Mesothelial cell of epicardium (in vitro differentiated cells): ENCODE results near the gene GCM1. TPM values are rescaled to one million over a fixed set of nuclear protein-coding genes. Genes with fewer than 3 reads are reported as not detected.
A peak's percentile ranks its signal among the peaks of the same experiment; 100 is the strongest.

Experiments used
- DNase-seq, 2 experiments: peaks; one replicate each; pipeline ENCODE4 v3.0.0; 2021; ENCODE audit warnings: low spot score in 2 of 2; ENCODE audit not compliant: unreplicated experiment in 2 of 2
- H3K27ac Mint-ChIP-seq: 2 replicates; pipeline ENCODE4 v1.8.0; 2021; ENCODE audit warnings: mixed read lengths
- H3K27me3 Mint-ChIP-seq: 2 replicates; pipeline ENCODE4 v1.8.0; 2021; ENCODE audit warnings: low read depth, mixed read lengths
- H3K36me3 Mint-ChIP-seq: 2 replicates; pipeline ENCODE4 v1.8.0; 2021; ENCODE audit warnings: mixed read lengths
- H3K4me1 Mint-ChIP-seq: 2 replicates; pipeline ENCODE4 v1.8.0; 2021; ENCODE audit warnings: mixed read lengths
- H3K4me3 Mint-ChIP-seq: 2 replicates; pipeline ENCODE4 v1.8.0; 2021; ENCODE audit warnings: mild to moderate bottlenecking, moderate library complexity, mixed read lengths
- H3K9me3 Mint-ChIP-seq: 2 replicates; pipeline ENCODE4 v1.8.0; 2021; ENCODE audit warnings: mixed read lengths
- total RNA-seq: library from RNA; stranded (reverse); gene quantifications from 3 replicates; pipeline ENCODE4 v1.2.1, GENCODE V29; 2021
- TF ChIP-seq, protein P1 (sequence below): fragments of 200-600 bp; sonication (generic); IDR thresholded peaks from one replicate; pipeline ENCODE4 v1.5.0; 2021; ENCODE audit warnings: antibody characterized with exemption; ENCODE audit not compliant: unreplicated experiment

Gene GCM1, protein sequence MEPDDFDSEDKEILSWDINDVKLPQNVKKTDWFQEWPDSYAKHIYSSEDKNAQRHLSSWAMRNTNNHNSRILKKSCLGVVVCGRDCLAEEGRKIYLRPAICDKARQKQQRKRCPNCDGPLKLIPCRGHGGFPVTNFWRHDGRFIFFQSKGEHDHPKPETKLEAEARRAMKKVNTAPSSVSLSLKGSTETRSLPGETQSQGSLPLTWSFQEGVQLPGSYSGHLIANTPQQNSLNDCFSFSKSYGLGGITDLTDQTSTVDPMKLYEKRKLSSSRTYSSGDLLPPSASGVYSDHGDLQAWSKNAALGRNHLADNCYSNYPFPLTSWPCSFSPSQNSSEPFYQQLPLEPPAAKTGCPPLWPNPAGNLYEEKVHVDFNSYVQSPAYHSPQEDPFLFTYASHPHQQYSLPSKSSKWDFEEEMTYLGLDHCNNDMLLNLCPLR
- total RNA-seq, result not detected in 3 replicates

DNA sequence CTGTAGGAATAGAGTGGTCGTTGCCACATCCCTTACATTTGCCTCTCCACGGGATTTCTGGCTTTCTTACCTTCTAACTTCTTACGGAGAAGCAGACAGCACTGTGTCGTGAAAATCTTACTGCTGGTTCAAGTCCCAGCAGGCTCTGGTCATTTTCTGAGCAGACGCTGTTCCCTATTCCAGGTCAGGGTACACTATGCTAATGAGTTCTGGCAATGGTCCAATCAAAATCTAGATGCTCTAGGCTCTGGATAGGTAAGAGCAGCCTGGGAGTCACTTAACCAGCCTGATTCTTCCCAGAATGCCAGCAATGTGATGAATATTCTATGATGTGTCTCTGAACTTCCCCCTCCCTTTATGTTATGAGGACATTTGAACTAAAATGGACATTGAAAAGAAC is at the start of gene GCM1:
Gene GCM1, minus strand, starts transcription at position 158 of the 400 bp plus-strand sequence. CDS start 3,209 bp downstream, outside the sequence.
- TF ChIP-seq, protein P1, sequence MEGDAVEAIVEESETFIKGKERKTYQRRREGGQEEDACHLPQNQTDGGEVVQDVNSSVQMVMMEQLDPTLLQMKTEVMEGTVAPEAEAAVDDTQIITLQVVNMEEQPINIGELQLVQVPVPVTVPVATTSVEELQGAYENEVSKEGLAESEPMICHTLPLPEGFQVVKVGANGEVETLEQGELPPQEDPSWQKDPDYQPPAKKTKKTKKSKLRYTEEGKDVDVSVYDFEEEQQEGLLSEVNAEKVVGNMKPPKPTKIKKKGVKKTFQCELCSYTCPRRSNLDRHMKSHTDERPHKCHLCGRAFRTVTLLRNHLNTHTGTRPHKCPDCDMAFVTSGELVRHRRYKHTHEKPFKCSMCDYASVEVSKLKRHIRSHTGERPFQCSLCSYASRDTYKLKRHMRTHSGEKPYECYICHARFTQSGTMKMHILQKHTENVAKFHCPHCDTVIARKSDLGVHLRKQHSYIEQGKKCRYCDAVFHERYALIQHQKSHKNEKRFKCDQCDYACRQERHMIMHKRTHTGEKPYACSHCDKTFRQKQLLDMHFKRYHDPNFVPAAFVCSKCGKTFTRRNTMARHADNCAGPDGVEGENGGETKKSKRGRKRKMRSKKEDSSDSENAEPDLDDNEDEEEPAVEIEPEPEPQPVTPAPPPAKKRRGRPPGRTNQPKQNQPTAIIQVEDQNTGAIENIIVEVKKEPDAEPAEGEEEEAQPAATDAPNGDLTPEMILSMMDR, result no peak
- H3K4me1 Mint-ChIP-seq, result peaks cover 13% of the 10 kb centered on the region
- H3K9me3 Mint-ChIP-seq, result peaks cover 2% of the 10 kb centered on the region
- H3K36me3 Mint-ChIP-seq, result no peaks in the 10 kb centered on the region
- no peak within 1 kb of the TSS for H3K27ac Mint-ChIP-seq
- H3K27me3 Mint-ChIP-seq, result no peaks in the 10 kb centered on the region
- no peak within 1 kb of the TSS for H3K4me3 Mint-ChIP-seq
- DNase-seq, result no peak

- H3K36me3 Mint-ChIP-seq, result no peaks in the 10 kb centered on the region
- no peaks in the 10 kb centered on the region for H3K9me3 Mint-ChIP-seq
- TF ChIP-seq, protein P1, result no peak
- no peak for DNase-seq
- no peak overlapping the region for H3K4me3 Mint-ChIP-seq
- peaks cover 25% of the 10 kb centered on the region for H3K4me1 Mint-ChIP-seq
- no peak overlapping the region for H3K27ac Mint-ChIP-seq
- no peaks in the 10 kb centered on the region for H3K27me3 Mint-ChIP-seq
Observed at GRCh38 chr6:53197553-53197952, 48.9 kb upstream of the GCM1 start.

GRCh38 chr6:53195048-53195447 is 46.4 kb upstream of the GCM1 start:
- Mint-ChIP-seq H3K4me1 (peaks cover 31% of the 10 kb centered on the region), H3K9me3 (no peaks in the 10 kb centered on the region), H3K36me3 (no peaks in the 10 kb centered on the region), H3K27me3 (no peaks in the 10 kb centered on the region), H3K4me3 (no peak overlapping the region), H3K27ac (peak overlapping the region; percentile 94)
- TF ChIP-seq, protein P1, result no peak
- no peak for DNase-seq

- H3K9me3 Mint-ChIP-seq, result no peaks in the 10 kb centered on the region
- peak overlapping the region; percentile 78 for H3K27ac Mint-ChIP-seq
- DNase-seq, result no peak
- H3K27me3 Mint-ChIP-seq, result no peaks in the 10 kb centered on the region
- no peak overlapping the region for H3K4me3 Mint-ChIP-seq
- peaks cover 42% of the 10 kb centered on the region for H3K4me1 Mint-ChIP-seq
- TF ChIP-seq, protein P1, result no peak
- no peaks in the 10 kb centered on the region for H3K36me3 Mint-ChIP-seq
Observed at GRCh38 chr6:53192682-53193188, 44.1 kb upstream of the GCM1 start.

DNA sequence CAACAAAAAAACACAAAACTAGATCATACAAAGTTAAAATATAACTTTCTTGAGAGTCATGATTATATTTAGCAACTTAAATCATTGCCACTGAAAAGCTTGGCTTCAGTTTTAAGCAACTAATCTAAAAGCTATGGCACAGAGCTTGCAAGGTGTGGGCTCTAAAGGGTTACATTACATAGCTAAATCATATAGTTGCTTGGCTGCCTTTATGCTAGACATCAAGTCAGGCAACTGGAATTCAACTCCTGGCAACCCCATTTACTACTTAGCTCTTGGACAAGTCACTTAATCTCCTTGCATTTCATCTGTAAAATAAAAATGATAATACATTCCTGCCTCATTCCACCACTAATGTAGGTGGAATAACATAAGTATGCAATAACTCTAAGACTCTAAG is 40.9 kb upstream of the GCM1 start:
- no peaks in the 10 kb centered on the region for H3K27me3 Mint-ChIP-seq
- H3K4me3 Mint-ChIP-seq, result no peak overlapping the region
- no peak for DNase-seq
- H3K27ac Mint-ChIP-seq, result peak overlapping the region; percentile 50
- no peaks in the 10 kb centered on the region for H3K36me3 Mint-ChIP-seq
- H3K4me1 Mint-ChIP-seq, result peaks cover 34% of the 10 kb centered on the region
- TF ChIP-seq, protein P1, result no peak
- H3K9me3 Mint-ChIP-seq, result no peaks in the 10 kb centered on the region
